Stimulated activated effector memory CD8-positive, alpha-beta T cell treated with anti-CD3 and anti-CD28 coated beads, Interleukin-12 subunit alpha, Interleukin-12 subunit beta, amount 100 ng/mL, for 72 hours (primary cell): ENCODE results near the gene PLEKHA7.

ENCODE experiments used
- ATAC-seq: fragments of 150-1000 bp; cut with Tn5 transposase; 2 replicates; pipeline ENCODE4 v1.10.0; 2021
- DNase-seq, 2 donors: peaks; one replicate each; pipeline ENCODE4 v3.0.0; 2021 to 2022; ENCODE audit warnings: low spot score in 2 of 2
- H3K27ac Mint-ChIP-seq: one replicate; pipeline ENCODE4 v1.8.0; 2022; ENCODE audit warnings: mild to moderate bottlenecking, mixed read lengths
- H3K36me3 Mint-ChIP-seq: one replicate; pipeline ENCODE4 v1.8.0; 2022; ENCODE audit warnings: mild to moderate bottlenecking, mixed read lengths
- H3K4me1 Mint-ChIP-seq: one replicate; pipeline ENCODE4 v1.8.0; 2022; ENCODE audit warnings: mixed read lengths
- H3K4me3 Mint-ChIP-seq: one replicate; pipeline ENCODE4 v1.8.0; 2022; ENCODE audit warnings: mild to moderate bottlenecking, mixed read lengths
- H3K9me3 Mint-ChIP-seq: one replicate; pipeline ENCODE4 v1.8.0; 2022; ENCODE audit warnings: mixed read lengths

Gene PLEKHA7

GRCh38 chr11:16946477-16947282, 67.5 kb downstream of the PLEKHA7 start:
- H3K27ac Mint-ChIP-seq, result no peak overlapping the region
- ATAC-seq (no peak), DNase-seq (no peak)
- peaks cover 8% of the 10 kb centered on the region for H3K4me1 Mint-ChIP-seq
- no peak overlapping the region for H3K4me3 Mint-ChIP-seq
- no peaks in the 10 kb centered on the region for H3K9me3 Mint-ChIP-seq
- no peaks in the 10 kb centered on the region for H3K36me3 Mint-ChIP-seq

GRCh38 chr11:16945671-16946469, 68.3 kb downstream of the PLEKHA7 start:
- Mint-ChIP-seq H3K9me3 (no peaks in the 10 kb centered on the region), H3K4me1 (peaks cover 8% of the 10 kb centered on the region), H3K36me3 (no peaks in the 10 kb centered on the region), H3K27ac (peak overlapping the region; percentile 10), H3K4me3 (no peak overlapping the region)
- peak in 1 of 2 donors; percentile 63 for DNase-seq
- peak; percentile 84 for ATAC-seq

GRCh38 chr11:16942911-16943310, 71.3 kb downstream of the PLEKHA7 start:
- H3K4me1 Mint-ChIP-seq, result peaks cover 8% of the 10 kb centered on the region
- DNase-seq, result no peak

GRCh38 chr11:16942342-16942741, 71.9 kb downstream of the PLEKHA7 start:
- Mint-ChIP-seq H3K27ac (no peak overlapping the region), H3K4me1 (peaks cover 8% of the 10 kb centered on the region), H3K36me3 (no peaks in the 10 kb centered on the region), H3K4me3 (no peak overlapping the region), H3K9me3 (no peaks in the 10 kb centered on the region)
- no peak for ATAC-seq
- no peak for DNase-seq

More at GRCh38 chr11:16942911-16943310, 71.3 kb downstream of the PLEKHA7 start:
- H3K27ac Mint-ChIP-seq, result no peak overlapping the region
- ATAC-seq, result no peak
- no peak overlapping the region for H3K4me3 Mint-ChIP-seq
- H3K36me3 Mint-ChIP-seq, result no peaks in the 10 kb centered on the region
- H3K9me3 Mint-ChIP-seq, result no peaks in the 10 kb centered on the region

- no peaks in the 10 kb centered on the region for H3K9me3 Mint-ChIP-seq
- peaks cover 8% of the 10 kb centered on the region for H3K4me1 Mint-ChIP-seq
- H3K36me3 Mint-ChIP-seq, result no peaks in the 10 kb centered on the region
- H3K27ac Mint-ChIP-seq, result no peak overlapping the region
- ATAC-seq (no peak), DNase-seq (no peak)
- no peak overlapping the region for H3K4me3 Mint-ChIP-seq
These were observed 72.3 kb downstream of the PLEKHA7 start for GRCh38 chr11:16941935-16942334.

GRCh38 chr11:16938061-16938460, 76.2 kb downstream of the PLEKHA7 start:
- Mint-ChIP-seq H3K27ac (no peak overlapping the region), H3K4me1 (no peaks in the 10 kb centered on the region), H3K36me3 (no peaks in the 10 kb centered on the region), H3K4me3 (no peak overlapping the region), H3K9me3 (no peaks in the 10 kb centered on the region)
- DNase-seq, result no peak
- no peak for ATAC-seq

GRCh38 chr11:16936643-16937042, 77.6 kb downstream of the PLEKHA7 start:
- ATAC-seq, result no peak
- DNase-seq, result no peak
- no peaks in the 10 kb centered on the region for H3K36me3 Mint-ChIP-seq
- no peaks in the 10 kb centered on the region for H3K4me1 Mint-ChIP-seq
- no peak overlapping the region for H3K4me3 Mint-ChIP-seq
- H3K9me3 Mint-ChIP-seq, result no peaks in the 10 kb centered on the region
- H3K27ac Mint-ChIP-seq, result no peak overlapping the region

- ATAC-seq (no peak), DNase-seq (no peak)
- H3K4me1 Mint-ChIP-seq, result no peaks in the 10 kb centered on the region
- no peaks in the 10 kb centered on the region for H3K9me3 Mint-ChIP-seq
- no peak overlapping the region for H3K27ac Mint-ChIP-seq
- no peaks in the 10 kb centered on the region for H3K36me3 Mint-ChIP-seq
- no peak overlapping the region for H3K4me3 Mint-ChIP-seq
These were observed 78.5 kb downstream of the PLEKHA7 start for GRCh38 chr11:16935518-16936302.

GRCh38 chr11:16933756-16934603, 80.2 kb downstream of the PLEKHA7 start:
- Mint-ChIP-seq H3K27ac (no peak overlapping the region), H3K9me3 (no peaks in the 10 kb centered on the region), H3K36me3 (no peaks in the 10 kb centered on the region), H3K4me1 (no peaks in the 10 kb centered on the region), H3K4me3 (no peak overlapping the region)
- DNase-seq (no peak), ATAC-seq (no peak)

- no peak for DNase-seq
- ATAC-seq, result no peak
- Mint-ChIP-seq H3K4me1 (no peaks in the 10 kb centered on the region), H3K27ac (no peak overlapping the region), H3K4me3 (no peak overlapping the region), H3K9me3 (no peaks in the 10 kb centered on the region), H3K36me3 (no peaks in the 10 kb centered on the region)
These were observed 80.9 kb downstream of the PLEKHA7 start for GRCh38 chr11:16933291-16933690.

GRCh38 chr11:16928044-16928443, 86.2 kb downstream of the PLEKHA7 start:
- peaks cover 17% of the 10 kb centered on the region for H3K4me1 Mint-ChIP-seq
- no peak overlapping the region for H3K4me3 Mint-ChIP-seq
- DNase-seq, result no peak
- H3K36me3 Mint-ChIP-seq, result no peaks in the 10 kb centered on the region
- no peak for ATAC-seq
- H3K9me3 Mint-ChIP-seq, result no peaks in the 10 kb centered on the region
- no peak overlapping the region for H3K27ac Mint-ChIP-seq

GRCh38 chr11:16926883-16927626, 87.2 kb downstream of the PLEKHA7 start:
- Mint-ChIP-seq H3K4me3 (no peak overlapping the region), H3K4me1 (peaks cover 17% of the 10 kb centered on the region), H3K36me3 (no peaks in the 10 kb centered on the region), H3K27ac (no peak overlapping the region), H3K9me3 (no peaks in the 10 kb centered on the region)
- ATAC-seq (no peak), DNase-seq (no peak)

- Mint-ChIP-seq H3K27ac (no peak overlapping the region), H3K4me3 (peak overlapping the region; percentile 74), H3K4me1 (peaks cover 17% of the 10 kb centered on the region), H3K36me3 (no peaks in the 10 kb centered on the region), H3K9me3 (no peaks in the 10 kb centered on the region)
- ATAC-seq (peak; percentile 73), DNase-seq (no peak)
These were observed 88.6 kb downstream of the PLEKHA7 start for GRCh38 chr11:16925561-16926065.
